Glomerular visceral epithelial cell (primary cell): ENCODE measurements around the gene BEAN1.

Experiments used
- DNase-seq: peaks from one replicate; pipeline ENCODE4 v3.0.0-alpha.2; 2016; ENCODE audit errors: extremely low spot score

BEAN1 gene

DNA sequence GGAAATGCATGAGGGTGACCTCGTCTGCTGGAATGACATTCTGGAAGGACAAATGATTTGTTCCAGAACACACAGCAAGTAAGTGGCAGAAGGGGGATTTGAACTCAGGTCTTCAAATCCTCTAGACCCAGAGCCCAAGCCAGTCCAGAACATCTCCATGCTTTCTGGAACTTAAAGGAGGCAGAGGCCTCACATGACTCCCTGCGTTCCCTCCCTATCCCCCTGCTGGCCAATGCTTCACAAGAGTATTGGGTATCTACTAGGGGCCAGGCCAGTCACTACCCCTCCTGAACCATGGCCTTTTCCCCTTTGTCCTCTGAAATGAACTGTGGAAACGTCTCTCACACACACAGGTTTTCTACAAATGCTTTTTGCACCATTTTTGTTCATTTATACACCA, 7.6 kb upstream of the BEAN1 start:
- no peak for DNase-seq

DNA sequence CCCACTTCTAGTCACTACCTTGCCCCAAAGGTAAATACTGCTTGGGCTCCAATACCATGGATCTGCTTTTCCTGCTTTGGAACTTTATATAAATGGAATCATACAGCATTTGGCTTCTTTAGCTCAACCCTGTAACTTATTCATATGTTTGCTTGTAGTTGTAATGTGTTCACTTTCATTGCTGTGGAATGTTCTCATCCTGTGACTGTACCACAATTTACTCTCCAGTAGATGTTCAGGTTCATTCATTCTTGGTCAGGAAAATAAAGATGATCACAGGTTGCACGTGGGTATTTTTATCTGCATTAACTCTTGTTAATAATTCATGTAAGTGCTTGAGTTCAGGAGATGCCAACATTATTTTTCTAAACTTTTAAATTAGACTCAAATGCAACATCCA, 6.7 kb upstream of the BEAN1 start:
- DNase-seq: no peak

DNA sequence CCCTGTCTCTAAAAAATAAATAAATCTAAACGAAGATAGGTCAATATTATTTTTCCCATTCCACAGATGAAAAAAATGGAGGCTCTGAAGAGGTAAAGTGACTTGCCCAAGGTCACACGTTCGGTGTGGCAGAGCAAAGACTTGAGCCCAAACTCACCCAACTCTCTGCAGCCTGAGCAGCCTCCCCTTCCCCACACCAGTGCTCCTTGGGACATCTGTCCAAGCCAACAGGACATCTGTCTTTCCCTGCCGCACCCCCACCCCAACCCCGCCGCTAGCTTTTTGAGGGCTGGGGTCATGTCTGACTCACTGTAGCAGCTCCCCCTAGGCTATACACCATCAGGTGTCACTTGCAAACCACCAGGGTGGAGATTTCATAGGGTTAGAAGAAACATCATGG, 5.2 kb upstream of the BEAN1 start:
- DNase-seq: no peak

GRCh38 chr16:66422366-66422765, 4.7 kb upstream of the BEAN1 start:
- DNase-seq: no peak

- no peak for DNase-seq
Measured at GRCh38 chr16:66423177-66423576, 3.9 kb upstream of the BEAN1 start.

DNA sequence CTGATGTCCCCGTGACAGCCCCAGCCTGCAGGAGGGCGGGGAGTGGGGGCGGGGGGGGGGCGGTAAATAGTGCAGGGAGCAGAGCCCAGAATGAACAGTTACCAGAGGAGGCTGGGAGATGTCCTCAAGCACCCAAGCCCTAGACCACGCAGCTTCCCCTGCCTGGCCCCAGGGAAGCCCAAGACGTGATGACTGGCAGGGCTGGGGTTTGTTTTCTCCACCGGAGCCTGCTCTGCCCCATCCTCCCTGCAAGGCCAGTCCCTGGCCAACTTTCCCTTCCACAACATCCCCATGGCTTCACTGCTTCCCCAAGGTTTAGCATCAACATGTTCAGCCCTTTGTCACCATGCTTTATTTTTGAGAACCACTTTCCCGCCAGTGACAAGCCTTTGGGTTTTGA, 1.4 kb upstream of the BEAN1 start:
- no peak for DNase-seq

DNA sequence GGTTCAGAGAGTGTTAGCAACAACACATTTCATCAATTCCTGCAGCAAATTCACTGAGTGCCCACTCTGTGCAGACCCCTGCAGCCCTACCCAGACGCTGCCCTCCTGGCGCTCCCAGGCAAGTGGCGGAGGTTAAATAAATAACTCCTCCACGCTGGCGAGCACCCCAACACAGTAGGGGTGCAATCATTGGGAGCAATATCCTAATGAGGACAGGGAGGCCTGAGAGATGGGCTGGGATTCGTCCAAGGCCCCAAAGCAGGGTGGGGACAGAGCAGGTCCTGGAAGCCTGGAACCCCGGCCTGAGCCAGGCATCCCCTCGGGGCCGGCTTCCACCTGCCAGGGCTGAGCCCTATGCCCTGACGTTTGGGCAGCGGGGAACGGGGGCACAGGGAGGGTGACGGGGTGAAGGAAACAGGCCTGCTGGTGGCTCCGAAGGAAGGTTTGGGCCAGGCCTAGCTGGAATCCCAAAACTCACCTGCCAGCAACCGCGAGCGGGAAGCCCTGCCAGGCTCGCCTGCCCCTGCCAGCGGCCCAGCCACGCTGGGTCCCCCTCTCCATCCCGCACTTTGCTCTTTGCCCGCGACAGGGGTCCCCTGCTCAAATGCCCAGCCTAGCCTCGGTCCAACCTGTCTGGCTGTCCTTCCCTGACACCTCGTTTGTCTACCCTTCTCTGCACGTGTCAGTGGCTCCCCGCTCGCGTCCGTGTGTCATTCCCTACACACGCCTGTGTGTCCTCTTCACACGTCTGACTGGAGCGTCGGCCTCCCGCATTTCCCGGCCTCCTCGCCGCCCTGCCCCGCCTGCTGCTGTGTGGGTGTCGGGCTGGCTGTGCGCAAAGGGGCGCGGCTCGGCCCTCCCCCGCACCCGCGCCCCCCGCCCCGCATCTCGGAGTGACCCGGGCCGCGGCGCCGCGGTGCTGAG, 721 bp upstream of the BEAN1 start:
- DNase-seq: no peak

GRCh38 chr16:66427871-66428681, 981 bp downstream of the BEAN1 start:
- DNase-seq: no peak

- DNase-seq: no peak
Measured at GRCh38 chr16:66428682-66429251, 1.7 kb downstream of the BEAN1 start.

- no peak for DNase-seq
Measured at GRCh38 chr16:66429290-66429962, 2.3 kb downstream of the BEAN1 start.

- DNase-seq: no peak
Measured at GRCh38 chr16:66430214-66430613, 3.1 kb downstream of the BEAN1 start.

GRCh38 chr16:66431760-66432159, 4.7 kb downstream of the BEAN1 start:
- DNase-seq: no peak

DNA sequence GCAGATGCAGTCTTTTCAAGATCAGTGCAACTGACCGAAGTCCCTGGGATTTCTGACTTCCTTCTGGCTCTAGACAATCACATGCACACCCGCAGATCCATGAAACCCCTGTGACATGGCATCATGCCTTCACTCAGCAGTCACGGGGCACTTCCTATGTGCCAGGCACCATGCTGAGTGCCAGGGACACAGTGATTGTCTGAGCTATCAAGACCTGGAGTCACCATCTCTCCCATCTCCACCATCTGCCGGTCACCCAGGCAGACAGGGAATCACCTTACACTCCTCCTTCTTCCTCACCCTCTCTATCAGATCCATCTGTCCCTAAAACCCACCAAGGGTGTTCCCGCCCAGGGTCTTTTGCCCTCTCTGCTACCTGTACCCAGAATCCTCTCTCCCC, 5.3 kb downstream of the BEAN1 start:
- DNase-seq: no peak

GRCh38 chr16:66434619-66435430, 7.7 kb downstream of the BEAN1 start:
- DNase-seq: no peak

- DNase-seq: no peak
Measured at GRCh38 chr16:66435896-66436295, 8.8 kb downstream of the BEAN1 start.

- no peak for DNase-seq
Measured at GRCh38 chr16:66437391-66437945, 10.4 kb downstream of the BEAN1 start.

GRCh38 chr16:66438536-66438935, 11.4 kb downstream of the BEAN1 start:
- no peak for DNase-seq

DNA sequence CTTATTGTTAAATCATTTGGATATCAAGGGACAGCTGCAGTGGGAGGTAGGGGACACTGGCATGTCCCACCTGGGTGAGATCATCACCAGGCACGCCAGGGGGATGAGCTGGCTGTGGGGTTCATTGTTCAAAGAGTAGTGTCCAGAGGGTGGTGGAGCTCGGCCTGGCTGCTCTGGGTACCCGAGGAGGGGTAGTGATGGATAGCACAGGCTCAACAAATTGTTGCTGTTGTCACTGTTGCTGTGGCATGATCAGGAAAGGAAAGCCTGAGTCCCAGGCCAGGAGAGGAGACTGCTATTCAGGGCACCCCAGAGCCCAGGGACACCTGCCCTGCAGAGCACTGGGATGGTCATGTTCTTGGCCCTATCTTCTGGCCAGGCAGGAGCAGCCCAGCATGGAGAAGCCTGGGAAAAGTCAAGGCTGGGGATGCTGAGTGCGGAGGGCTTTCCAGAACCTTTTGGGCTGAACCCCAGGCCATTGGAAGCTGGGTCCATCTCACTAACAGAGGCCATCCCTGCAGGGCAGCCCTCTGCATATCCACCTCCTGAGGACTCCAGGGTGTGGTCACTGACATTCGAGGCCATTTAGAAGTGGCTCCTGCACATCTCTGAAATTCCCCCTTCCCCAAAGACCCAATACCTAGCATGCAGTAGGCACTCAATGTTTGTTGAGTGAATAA, 12.1 kb downstream of the BEAN1 start:
- DNase-seq: no peak

GRCh38 chr16:66440271-66440802, 13.2 kb downstream of the BEAN1 start:
- DNase-seq: no peak

DNA sequence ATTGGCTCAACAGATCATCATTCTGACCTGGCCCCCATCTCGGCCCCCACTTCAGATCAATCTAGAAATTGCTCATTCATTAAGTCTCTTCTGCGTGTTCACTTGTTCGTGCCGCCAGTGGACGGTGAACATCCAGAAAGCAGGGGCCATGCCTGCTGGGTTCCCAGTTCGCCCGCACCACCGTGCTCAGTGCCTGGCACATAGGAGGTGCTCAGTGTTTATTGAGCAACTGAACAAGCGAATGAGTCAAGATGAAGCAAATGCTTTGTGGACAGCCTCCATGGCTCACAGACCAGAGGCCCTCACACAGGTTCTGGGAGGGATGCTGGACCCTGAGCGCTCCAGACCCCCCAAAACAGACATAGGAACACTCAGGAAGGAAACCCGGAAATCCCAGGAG, 13.9 kb downstream of the BEAN1 start:
- no peak for DNase-seq
